Keratinocyte (primary cell): ENCODE data around the gene NPC2. TPM values are rescaled to one million over a fixed set of nuclear protein-coding genes. Genes with fewer than 3 reads are reported as not detected.

ENCODE experiments used
- DNase-seq: peaks from one replicate; pipeline ENCODE4 v3.0.0-alpha.2; 2011; ENCODE audit warnings: low read depth, missing footprints, low spot score
- FAIRE-seq: peaks from 2 replicates; lab custom pipeline; 2011; peaks lifted over from hg19 to GRCh38; lab: Jason Lieb, UNC
- H2AFZ ChIP-seq: 2 replicates; pipeline ENCODE4 v1.6.0; 2012; ENCODE audit warnings: low read length, control low read depth, inconsistent platforms; ENCODE audit not compliant: control insufficient read depth
- H3K27ac ChIP-seq: 2 replicates; pipeline ENCODE4 v1.5.1; 2011; ENCODE audit warnings: low read length; ENCODE audit not compliant: control insufficient read depth, insufficient read depth
- H3K27me3 ChIP-seq: 3 replicates; pipeline ENCODE4 v1.6.0; 2011; ENCODE audit warnings: low read length; ENCODE audit not compliant: control insufficient read depth, insufficient read depth; ENCODE audit errors: extremely low read depth
- H3K36me3 ChIP-seq, 2 experiments: 2 replicates in 1 of 2; 3 replicates in 1 of 2; pipeline ENCODE4 v1.5.1; 2011; ENCODE audit warnings: low read length in 2 of 2, mild to moderate bottlenecking in 1 of 2; ENCODE audit not compliant: control insufficient read depth in 2 of 2, insufficient read depth in 2 of 2; ENCODE audit errors: extremely low read depth in 1 of 2
- H3K4me1 ChIP-seq: 3 replicates; pipeline ENCODE4 v1.5.1; 2011; ENCODE audit warnings: low read length; ENCODE audit not compliant: control insufficient read depth, insufficient read depth; ENCODE audit errors: extremely low read depth
- H3K4me2 ChIP-seq: 3 replicates; pipeline ENCODE4 v1.6.0; 2011; ENCODE audit warnings: low read depth, low read length; ENCODE audit not compliant: control insufficient read depth, insufficient read depth; ENCODE audit errors: extremely low read depth
- H3K4me3 ChIP-seq, 3 experiments: fragments of 200-600 bp in 1 of 3; sonication (generic) in 1 of 3; 2 replicates in 2 of 3; 3 replicates in 1 of 3; pipeline ENCODE4 v1.5.1; 2011 to 2016; ENCODE audit warnings: low read length in 3 of 3, mild to moderate bottlenecking in 3 of 3, control low read depth in 2 of 3, inconsistent platforms in 1 of 3, low read depth in 1 of 3, mixed read lengths in 1 of 3, mixed run types in 1 of 3, moderate library complexity in 1 of 3; ENCODE audit not compliant: control insufficient read depth in 2 of 3, insufficient read depth in 2 of 3; ENCODE audit errors: extremely low read depth in 1 of 3
- H3K79me2 ChIP-seq: 2 replicates; pipeline ENCODE4 v1.6.0; 2012; ENCODE audit warnings: low read length; ENCODE audit not compliant: control insufficient read depth, insufficient read depth
- H3K9ac ChIP-seq: 3 replicates; pipeline ENCODE4 v1.6.0; 2011; ENCODE audit warnings: low read length; ENCODE audit not compliant: control insufficient read depth, insufficient read depth; ENCODE audit errors: extremely low read depth
- H3K9me1 ChIP-seq: 3 replicates; pipeline ENCODE4 v1.6.0; 2011; ENCODE audit warnings: low read length; ENCODE audit not compliant: control insufficient read depth, insufficient read depth; ENCODE audit errors: extremely low read depth
- H3K9me3 ChIP-seq: 2 replicates; pipeline ENCODE4 v1.5.1; 2012; ENCODE audit warnings: low read depth, low read length; ENCODE audit not compliant: control insufficient read depth
- H4K20me1 ChIP-seq: 3 replicates; pipeline ENCODE4 v1.6.0; 2011; ENCODE audit warnings: low read length; ENCODE audit not compliant: control insufficient read depth, insufficient read depth; ENCODE audit errors: extremely low read depth
- EZH2 ChIP-seq: IDR thresholded peaks from one replicate; pipeline ENCODE4 v1.6.1; 2012; ENCODE audit warnings: inconsistent platforms, mild to moderate bottlenecking, low read length, moderate library complexity
- dilution Hi-C: fragments of 300-500 bp; cut with MboI; formaldehyde crosslinking; loops from one replicate; pipeline ENCODE4 v1.7.0; 2020; ENCODE audit warnings: low sequenced_read_pairs; ENCODE audit not compliant: extremely low pct_ligation_motif_present
- polyA plus RNA-seq, 5 experiments: library from polyadenylated mRNA; depleted of rRNA in 3 of 5; stranded (reverse) in 3 of 5; stranded (forward) in 1 of 5; unstranded in 1 of 5; fragments of >200 nt; gene quantifications; 1 replicate in 1 of 5; 2 replicates in 3 of 5; 3 replicates in 1 of 5; pipeline versions ENCODE4 v1.2.1 to v1.2.3, GENCODE V29; 2011 to 2012; ENCODE audit warnings: missing spikeins in 2 of 5, low read depth in 1 of 5, low replicate concordance in 1 of 5
- TF ChIP-seq, protein P1 (sequence below), 3 experiments: IDR thresholded peaks in 1 of 3; conservative IDR thresholded peaks in 1 of 3; optimal IDR thresholded peaks in 1 of 3; 2 replicates in 2 of 3; 3 replicates in 1 of 3; pipeline versions ENCODE3 to v1.5.1; 2011; ENCODE audit warnings: low read length in 3 of 3, mild to moderate bottlenecking in 3 of 3, moderate library complexity in 2 of 3, control low read depth in 1 of 3, inconsistent platforms in 1 of 3; ENCODE audit not compliant: insufficient read depth in 2 of 3; ENCODE audit errors: extremely low read depth in 1 of 3

NPC2 gene
- polyA plus RNA-seq, 1 donor (not counting 4 experiments of a cell fraction or from before 2014, with no cell fraction given), result 221 TPM

DNA sequence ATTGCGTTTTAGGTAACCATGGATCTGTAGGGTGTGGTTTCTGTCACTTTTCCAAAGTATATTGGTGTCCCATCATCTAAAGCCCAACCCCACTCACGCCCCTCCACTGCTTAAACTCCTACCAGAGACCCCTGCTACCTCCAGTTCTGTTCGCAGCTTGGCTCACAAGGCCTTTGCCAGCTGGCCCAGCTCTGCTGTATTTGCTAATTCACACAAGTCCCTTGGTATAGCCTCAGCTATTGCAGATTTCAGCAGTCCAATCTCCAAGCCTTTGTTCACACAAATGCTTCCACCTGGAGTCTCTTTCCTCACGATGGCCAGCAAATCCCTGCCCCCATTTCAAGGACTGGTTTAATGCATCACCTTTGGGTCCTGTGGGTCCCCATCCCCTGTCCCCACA lies 24.6 kb upstream of the NPC2 start:
- Histone ChIP-seq H3K4me3 (no peak overlapping the region), H3K9me1 (no peaks in the 10 kb centered on the region), H3K9me3 (no peaks in the 10 kb centered on the region), H3K27ac (no peak overlapping the region), H3K4me1 (peaks cover 25% of the 10 kb centered on the region), H3K27me3 (no peaks in the 10 kb centered on the region), H3K79me2 (no peaks in the 10 kb centered on the region), H2AFZ (no peak overlapping the region), H3K4me2 (peak overlapping the region; percentile 44), H4K20me1 (no peaks in the 10 kb centered on the region), H3K36me3 (peaks cover 47 to 50% of the 10 kb centered on the region in 2 experiments), H3K9ac (no peak overlapping the region)
- dilution Hi-C loops, result no loop called here
- TF ChIP-seq EZH2, result no peak
- TF ChIP-seq, protein P1, sequence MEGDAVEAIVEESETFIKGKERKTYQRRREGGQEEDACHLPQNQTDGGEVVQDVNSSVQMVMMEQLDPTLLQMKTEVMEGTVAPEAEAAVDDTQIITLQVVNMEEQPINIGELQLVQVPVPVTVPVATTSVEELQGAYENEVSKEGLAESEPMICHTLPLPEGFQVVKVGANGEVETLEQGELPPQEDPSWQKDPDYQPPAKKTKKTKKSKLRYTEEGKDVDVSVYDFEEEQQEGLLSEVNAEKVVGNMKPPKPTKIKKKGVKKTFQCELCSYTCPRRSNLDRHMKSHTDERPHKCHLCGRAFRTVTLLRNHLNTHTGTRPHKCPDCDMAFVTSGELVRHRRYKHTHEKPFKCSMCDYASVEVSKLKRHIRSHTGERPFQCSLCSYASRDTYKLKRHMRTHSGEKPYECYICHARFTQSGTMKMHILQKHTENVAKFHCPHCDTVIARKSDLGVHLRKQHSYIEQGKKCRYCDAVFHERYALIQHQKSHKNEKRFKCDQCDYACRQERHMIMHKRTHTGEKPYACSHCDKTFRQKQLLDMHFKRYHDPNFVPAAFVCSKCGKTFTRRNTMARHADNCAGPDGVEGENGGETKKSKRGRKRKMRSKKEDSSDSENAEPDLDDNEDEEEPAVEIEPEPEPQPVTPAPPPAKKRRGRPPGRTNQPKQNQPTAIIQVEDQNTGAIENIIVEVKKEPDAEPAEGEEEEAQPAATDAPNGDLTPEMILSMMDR (optimal IDR thresholded peaks at IDR 0.05 in 1 of 3, IDR thresholded peaks at IDR 0.05 in 1 of 3, conservative IDR thresholded peaks at IDR 0.05 in 1 of 3; ENCODE audit: extremely low read depth in 1 of 3, insufficient read depth in 2 of 3, low read length in 3 of 3), result no peak
- no peak for DNase-seq
- FAIRE-seq, result no peak

DNA sequence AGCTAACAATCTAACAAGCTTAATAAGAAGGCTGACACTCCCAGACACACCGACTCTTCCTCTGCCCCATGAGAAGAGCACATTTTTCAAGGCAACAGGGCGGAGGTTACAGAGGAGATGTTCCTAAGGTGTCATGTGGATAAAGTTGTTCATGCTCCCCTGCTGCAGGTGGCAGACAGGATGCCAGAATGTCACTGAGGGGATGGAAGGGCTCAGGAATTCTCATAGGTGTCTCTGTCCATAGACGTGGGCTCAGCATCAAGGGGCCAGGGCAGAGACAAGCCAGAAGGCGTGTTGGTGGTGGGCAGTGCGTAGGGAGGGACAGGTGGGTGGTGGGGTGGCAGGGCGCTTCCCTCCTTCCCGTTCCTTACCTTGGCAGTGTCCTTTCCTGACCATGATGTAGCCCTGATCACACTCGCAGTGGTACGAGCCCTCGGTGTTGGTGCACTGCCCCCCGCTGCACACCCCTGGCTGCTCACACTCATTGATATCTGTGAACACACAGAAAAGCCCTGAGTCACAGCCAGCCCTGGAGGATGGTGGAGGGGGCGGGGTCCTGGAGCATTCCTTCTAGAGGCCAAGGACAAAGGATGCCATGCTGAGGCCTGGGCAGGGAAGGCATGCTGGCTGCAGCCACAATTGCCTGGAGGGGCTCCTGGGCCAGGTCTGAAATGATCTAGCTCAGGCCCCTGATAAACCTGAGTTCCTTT lies 23.5 kb upstream of the NPC2 start:
- H3K9me1 ChIP-seq, result no peaks in the 10 kb centered on the region
- TF ChIP-seq, protein P1 (optimal IDR thresholded peaks at IDR 0.05 in 1 of 3, IDR thresholded peaks at IDR 0.05 in 1 of 3, conservative IDR thresholded peaks at IDR 0.05 in 1 of 3; ENCODE audit: extremely low read depth in 1 of 3, insufficient read depth in 2 of 3, low read length in 3 of 3), result no peak
- TF ChIP-seq EZH2, result no peak
- H3K27ac ChIP-seq, result no peak overlapping the region
- H2AFZ ChIP-seq, result no peak overlapping the region
- FAIRE-seq (no peak), DNase-seq (peak; percentile 23)
- H4K20me1 ChIP-seq, result no peaks in the 10 kb centered on the region
- peaks cover 43 to 56% of the 10 kb centered on the region in 2 experiments for H3K36me3 ChIP-seq
- no peak overlapping the region for H3K4me2 ChIP-seq
- H3K4me1 ChIP-seq, result peaks cover 25% of the 10 kb centered on the region
- dilution Hi-C loops, result no loop called here
- no peaks in the 10 kb centered on the region for H3K9me3 ChIP-seq
- no peak overlapping the region for H3K9ac ChIP-seq
- H3K79me2 ChIP-seq, result no peaks in the 10 kb centered on the region
- no peaks in the 10 kb centered on the region for H3K27me3 ChIP-seq
- H3K4me3 ChIP-seq, result no peak overlapping the region
